HUES6 (cell line): ENCODE data around the gene CFAP92.

Source experiments
- H3K27ac ChIP-seq: 2 replicates; pipeline ENCODE4 v1.7.0; 2013; ENCODE audit warnings: low read depth, mild to moderate bottlenecking, low read length, inconsistent platforms
- H3K27me3 ChIP-seq: 2 replicates; pipeline ENCODE4 v1.6.1; 2013; ENCODE audit warnings: low read length; ENCODE audit not compliant: control insufficient read depth, insufficient read depth
- H3K36me3 ChIP-seq: 2 replicates; pipeline ENCODE4 v1.6.1; 2013; ENCODE audit warnings: low read length; ENCODE audit not compliant: control insufficient read depth, insufficient read depth
- H3K4me1 ChIP-seq: 2 replicates; pipeline ENCODE4 v1.6.1; 2013; ENCODE audit warnings: low read length; ENCODE audit not compliant: control insufficient read depth, insufficient read depth
- H3K4me3 ChIP-seq: 2 replicates; pipeline ENCODE4 v1.5.1; 2013; ENCODE audit warnings: low read depth, low read length
- H3K9ac ChIP-seq: one replicate; pipeline ENCODE4 v1.6.1; 2013; ENCODE audit warnings: mild to moderate bottlenecking, low read length
- H3K9me3 ChIP-seq: 2 replicates; pipeline ENCODE4 v1.6.1; 2013; ENCODE audit warnings: low read depth, low read length; ENCODE audit not compliant: control insufficient read depth, insufficient read depth

The CFAP92 gene

DNA sequence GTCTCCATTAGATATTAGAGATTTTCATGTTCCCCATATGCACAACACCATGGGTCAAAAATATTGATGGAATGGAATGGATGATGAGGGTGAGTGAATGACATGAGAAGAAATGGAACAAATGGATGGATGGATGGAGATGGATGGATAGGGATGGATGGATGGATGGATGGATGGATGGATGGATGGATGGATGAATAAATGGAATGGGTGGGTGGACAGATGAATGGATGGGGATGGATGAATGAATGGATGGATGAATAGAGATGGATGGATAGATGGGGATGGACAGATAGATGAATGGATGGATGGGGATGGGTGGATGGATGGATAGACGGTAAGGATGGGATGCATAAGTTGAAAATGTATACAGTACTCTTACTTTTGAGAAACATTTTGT is 18.6 kb downstream of the CFAP92 start:
- Histone ChIP-seq H3K27me3 (no peaks in the 10 kb centered on the region; the same call in 1 of the 2 replicates), H3K4me1 (no peaks in the 10 kb centered on the region), H3K9ac (no peak overlapping the region), H3K36me3 (no peaks in the 10 kb centered on the region), H3K4me3 (no peak overlapping the region), H3K27ac (no peak overlapping the region), H3K9me3 (no peaks in the 10 kb centered on the region)

- no peaks in the 10 kb centered on the region for H3K4me1 ChIP-seq
- no peak overlapping the region for H3K4me3 ChIP-seq
- H3K9me3 ChIP-seq = no peaks in the 10 kb centered on the region
- no peaks in the 10 kb centered on the region for H3K36me3 ChIP-seq
- no peak overlapping the region for H3K9ac ChIP-seq
- H3K27me3 ChIP-seq = no peaks in the 10 kb centered on the region; the same call in 1 of the 2 replicates
- H3K27ac ChIP-seq = no peak overlapping the region
Observed at GRCh38 chr3:128973988-128974564, 19.8 kb downstream of the CFAP92 start.

DNA sequence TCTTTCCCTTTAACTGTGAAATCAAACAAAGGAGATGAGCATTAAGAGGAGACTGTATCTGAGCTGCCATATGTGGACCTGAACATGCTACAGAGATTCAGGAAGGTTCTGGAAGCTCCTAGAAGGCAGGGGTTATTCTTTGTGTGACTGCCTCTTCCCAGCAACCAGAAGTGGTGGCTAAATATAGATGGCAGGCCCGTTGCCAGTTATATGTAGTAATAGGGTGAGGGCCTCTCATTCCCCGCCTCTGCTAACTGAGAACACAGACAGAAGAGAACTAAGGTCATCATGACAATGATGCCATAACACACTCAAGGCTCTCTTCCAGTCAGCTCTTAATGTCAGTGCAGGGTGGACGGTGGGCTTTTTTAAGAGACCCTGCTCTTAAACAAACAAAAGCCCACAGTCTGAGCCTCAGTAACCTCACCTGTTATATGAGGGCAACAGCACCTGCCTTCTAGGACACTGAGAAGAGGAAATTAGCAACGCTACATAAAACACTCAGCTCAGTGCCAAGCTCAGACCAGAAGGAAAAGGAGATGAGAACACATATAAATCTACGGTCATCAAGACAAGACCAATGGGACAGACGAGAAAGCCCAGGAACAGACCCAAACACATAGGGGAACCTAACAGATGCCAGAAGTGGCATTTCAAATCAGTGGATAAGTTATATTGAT is 22.3 kb downstream of the CFAP92 start:
- no peak overlapping the region for H3K9ac ChIP-seq
- H3K4me1 ChIP-seq = no peaks in the 10 kb centered on the region
- no peaks in the 10 kb centered on the region for H3K9me3 ChIP-seq
- H3K4me3 ChIP-seq = no peak overlapping the region
- H3K36me3 ChIP-seq = no peaks in the 10 kb centered on the region
- H3K27me3 ChIP-seq = no peaks in the 10 kb centered on the region; the same call in 1 of the 2 replicates
- H3K27ac ChIP-seq = no peak overlapping the region

DNA sequence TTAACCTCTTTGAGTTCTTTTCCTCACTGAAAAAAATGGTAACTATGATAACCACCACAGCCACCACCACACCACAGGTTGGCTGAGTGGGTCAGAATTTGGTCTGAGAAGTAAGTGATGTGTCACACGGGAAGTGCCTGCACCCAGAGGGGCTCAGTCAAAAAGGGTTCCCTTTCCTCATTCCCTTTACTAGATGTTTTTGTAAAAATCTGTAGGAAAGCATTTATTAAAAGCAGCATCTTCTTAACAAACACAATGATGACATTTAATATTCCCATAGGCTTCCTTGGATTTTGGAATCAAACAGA is 23.2 kb downstream of the CFAP92 start:
- Histone ChIP-seq H3K4me3 (no peak overlapping the region), H3K36me3 (no peaks in the 10 kb centered on the region), H3K4me1 (no peaks in the 10 kb centered on the region), H3K27me3 (no peaks in the 10 kb centered on the region; the same call in 1 of the 2 replicates), H3K9me3 (no peaks in the 10 kb centered on the region), H3K27ac (no peak overlapping the region), H3K9ac (no peak overlapping the region)

DNA sequence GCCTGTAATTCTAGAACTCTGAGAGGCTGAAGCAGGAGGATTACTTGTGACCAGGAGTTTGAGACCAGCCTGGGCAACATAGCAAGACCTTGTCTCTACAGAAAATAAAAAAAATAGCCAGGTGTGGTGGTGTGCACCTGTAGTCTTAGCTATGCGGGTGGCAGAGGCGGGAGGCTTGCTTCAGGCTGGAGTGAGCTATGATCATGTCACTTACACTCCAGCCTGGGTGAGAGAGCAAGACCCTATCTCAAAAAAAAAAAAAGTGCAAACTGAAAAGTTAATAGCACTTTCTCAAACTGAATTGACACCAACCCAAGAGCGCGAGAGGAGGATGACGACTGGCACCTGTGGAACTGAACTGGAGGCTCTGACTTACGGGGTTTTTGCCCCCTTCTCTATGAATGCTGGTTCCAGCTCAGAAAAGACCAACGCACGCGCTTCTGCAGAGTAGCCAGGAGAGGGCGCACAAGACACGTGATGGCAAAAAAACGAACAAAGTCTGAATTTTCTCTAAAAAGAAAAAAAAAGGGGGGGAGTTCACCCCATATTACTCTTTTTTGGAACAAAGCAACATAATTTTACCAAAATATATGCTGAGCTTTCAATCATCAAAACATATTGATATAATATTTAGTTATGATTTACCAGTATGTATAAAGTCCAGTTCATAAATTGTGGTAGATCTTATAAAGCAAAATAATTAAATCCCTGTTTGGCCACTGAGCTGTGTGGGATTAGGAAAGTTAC is 23.7 kb downstream of the CFAP92 start:
- Histone ChIP-seq H3K4me1 (no peaks in the 10 kb centered on the region), H3K36me3 (no peaks in the 10 kb centered on the region), H3K4me3 (no peak overlapping the region), H3K9ac (no peak overlapping the region), H3K27me3 (no peaks in the 10 kb centered on the region; the same call in 1 of the 2 replicates), H3K27ac (no peak overlapping the region), H3K9me3 (no peaks in the 10 kb centered on the region)

- H3K9me3 ChIP-seq = no peaks in the 10 kb centered on the region
- no peaks in the 10 kb centered on the region; the same call in 1 of the 2 replicates for H3K27me3 ChIP-seq
- H3K4me3 ChIP-seq = no peak overlapping the region
- no peak overlapping the region for H3K27ac ChIP-seq
- H3K36me3 ChIP-seq = no peaks in the 10 kb centered on the region
- no peaks in the 10 kb centered on the region for H3K4me1 ChIP-seq
- no peak overlapping the region for H3K9ac ChIP-seq
Observed at GRCh38 chr3:128967748-128968355, 26.0 kb downstream of the CFAP92 start.

GRCh38 chr3:128965818-128966217 is 28.1 kb downstream of the CFAP92 start:
- no peaks in the 10 kb centered on the region for H3K36me3 ChIP-seq
- no peaks in the 10 kb centered on the region for H3K4me1 ChIP-seq
- no peaks in the 10 kb centered on the region for H3K9me3 ChIP-seq
- no peak overlapping the region for H3K27ac ChIP-seq
- H3K4me3 ChIP-seq = no peak overlapping the region
- H3K9ac ChIP-seq = no peak overlapping the region
- no peaks in the 10 kb centered on the region; the same call in 1 of the 2 replicates for H3K27me3 ChIP-seq

- no peaks in the 10 kb centered on the region; the same call in 1 of the 2 replicates for H3K27me3 ChIP-seq
- H3K9me3 ChIP-seq = no peaks in the 10 kb centered on the region
- H3K9ac ChIP-seq = no peak overlapping the region
- H3K4me1 ChIP-seq = no peaks in the 10 kb centered on the region
- H3K36me3 ChIP-seq = no peaks in the 10 kb centered on the region
- no peak overlapping the region for H3K4me3 ChIP-seq
- no peak overlapping the region for H3K27ac ChIP-seq
Observed at GRCh38 chr3:128965280-128965679, 28.6 kb downstream of the CFAP92 start.

- Histone ChIP-seq H3K9ac (no peak overlapping the region), H3K4me1 (no peaks in the 10 kb centered on the region), H3K27ac (no peak overlapping the region), H3K27me3 (no peaks in the 10 kb centered on the region), H3K4me3 (no peak overlapping the region), H3K36me3 (no peaks in the 10 kb centered on the region), H3K9me3 (peaks cover 23% of the 10 kb centered on the region)
Observed at GRCh38 chr3:128956440-128956839, 37.4 kb downstream of the CFAP92 start.

DNA sequence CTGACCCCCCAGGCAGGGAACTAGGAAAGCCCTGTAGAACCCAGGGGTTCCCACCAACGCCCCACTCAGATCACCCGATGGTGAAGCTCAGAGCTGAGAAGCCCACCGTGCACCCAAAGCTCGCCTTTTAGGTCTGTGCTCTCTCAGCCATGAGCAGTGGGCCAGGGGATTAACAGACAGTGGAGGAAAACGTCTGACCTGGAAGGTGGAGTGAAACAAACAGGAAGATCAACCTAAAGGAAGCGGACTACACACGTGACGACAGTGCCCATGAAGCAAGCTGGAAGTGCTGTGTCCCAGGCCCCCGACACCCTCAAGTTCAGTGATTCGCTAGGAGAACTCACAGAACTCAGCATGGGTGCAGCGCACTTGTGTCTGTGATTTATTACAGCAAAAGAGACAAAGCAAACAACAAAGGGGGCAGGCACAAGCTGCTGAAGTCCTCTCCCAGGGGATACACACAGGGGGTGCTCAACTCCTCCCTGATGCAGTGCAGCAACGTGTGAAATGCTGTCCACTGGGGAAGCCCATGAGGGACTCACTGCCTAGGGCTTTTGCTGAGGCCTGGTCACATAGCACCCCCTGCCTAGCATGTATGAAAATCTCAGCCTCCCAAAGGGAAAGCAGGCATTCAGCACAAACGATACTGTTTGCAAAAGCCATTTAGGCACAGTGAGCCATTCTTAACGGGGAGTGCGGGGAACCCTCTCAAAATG is 43.5 kb downstream of the CFAP92 start:
- no peak overlapping the region for H3K27ac ChIP-seq
- no peak overlapping the region for H3K9ac ChIP-seq
- peaks cover 3% of the 10 kb centered on the region; the same call in 1 of the 2 replicates for H3K9me3 ChIP-seq
- no peaks in the 10 kb centered on the region for H3K27me3 ChIP-seq
- H3K4me3 ChIP-seq = no peak overlapping the region
- H3K36me3 ChIP-seq = no peaks in the 10 kb centered on the region
- H3K4me1 ChIP-seq = no peaks in the 10 kb centered on the region
